Measurements from ENCODE around the gene ZNF750.

Gene ZNF750

DNA sequence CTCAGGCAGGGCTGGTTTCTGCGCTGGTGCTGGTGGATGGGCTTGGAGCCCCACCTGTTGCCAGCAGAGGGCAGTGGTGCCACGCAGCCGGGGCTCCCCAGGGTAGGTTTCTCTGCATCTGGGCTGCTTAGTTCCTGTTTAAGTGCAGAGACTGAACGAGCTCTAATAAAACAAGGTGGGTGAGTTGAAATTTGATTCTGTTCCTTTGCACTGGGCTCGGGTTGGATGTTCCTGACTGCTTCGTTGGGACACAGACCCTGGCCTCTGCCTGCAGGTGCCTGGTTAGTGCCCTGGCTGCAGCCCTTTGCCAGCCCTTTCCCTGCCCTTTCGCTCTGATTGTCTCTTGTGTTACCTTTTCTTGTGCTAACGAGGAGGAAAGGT, 57.9 kb downstream of the ZNF750 start:
- no peaks in the 10 kb centered on the region for H3K36me3 ChIP-seq (ENCODE audit: low read length)
- no peak overlapping the region for H2AFZ ChIP-seq (ENCODE audit: low read depth, low read length, severe bottlenecking)
- H3K4me2 ChIP-seq (ENCODE audit: low read depth, low read length, poor library complexity, severe bottlenecking): no peak overlapping the region

DNA sequence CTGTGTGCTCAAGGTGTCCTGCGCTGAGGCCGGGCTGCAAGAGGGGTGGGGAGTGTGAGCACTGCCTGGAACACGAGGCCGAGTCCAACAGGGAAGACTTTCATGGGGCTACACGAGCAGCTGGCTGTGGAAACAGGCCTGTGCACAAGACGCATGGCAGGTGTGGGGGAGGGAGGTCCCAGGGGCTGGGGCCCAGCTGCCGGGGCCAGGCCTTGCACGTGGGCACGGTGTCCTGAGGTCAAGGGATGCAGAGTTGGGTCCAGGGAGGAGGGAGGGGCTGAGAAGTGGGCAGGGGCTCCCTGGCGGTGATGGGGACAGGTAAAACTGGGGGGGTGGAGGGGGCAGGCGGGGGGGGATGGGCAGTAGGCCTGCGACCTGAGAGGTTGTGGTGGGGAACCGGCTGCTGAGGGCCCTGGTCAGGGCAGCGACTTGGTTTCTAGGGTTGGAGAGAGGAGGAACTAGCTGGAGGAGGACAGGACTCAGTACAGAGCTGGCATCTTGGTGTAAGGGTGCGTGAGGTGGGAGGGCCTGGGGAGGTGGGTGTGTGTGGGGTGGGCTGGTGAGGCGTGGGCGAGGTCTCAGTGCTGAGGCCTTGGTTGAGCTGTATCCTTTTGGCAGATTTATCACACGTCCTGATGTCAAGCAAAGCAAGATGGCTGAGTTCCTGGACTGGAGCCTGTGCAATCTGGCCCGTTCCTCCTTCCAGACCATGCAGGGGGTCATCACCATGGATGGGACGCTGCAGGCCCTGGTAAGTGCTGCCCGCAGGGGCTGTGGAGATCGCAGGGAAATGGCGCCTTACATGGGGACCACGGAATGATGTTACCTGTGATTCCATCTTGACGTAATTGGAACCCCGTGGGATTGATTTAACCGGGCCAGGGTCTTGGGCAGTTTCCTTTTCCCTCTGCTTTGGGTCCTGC, 58.6 kb downstream of the ZNF750 start:
- no peak overlapping the region for H3K9ac ChIP-seq (ENCODE audit: low read length)
- no peak overlapping the region for H3K4me3 ChIP-seq (ENCODE audit: insufficient read depth, low read length, poor library complexity, severe bottlenecking)
- H3K79me2 ChIP-seq (ENCODE audit: insufficient read depth, low read length): no peaks in the 10 kb centered on the region
- H3F3A ChIP-seq (ENCODE audit: insufficient read depth): no peaks in the 10 kb centered on the region
- no peaks in the 10 kb centered on the region for H3K9me3 ChIP-seq (ENCODE audit: insufficient read depth, low read length)
- H3K27ac ChIP-seq (ENCODE audit: low read depth, low read length): no peak overlapping the region
- H3K4me2 ChIP-seq (ENCODE audit: low read depth, low read length, poor library complexity, severe bottlenecking): no peak overlapping the region
- TF ChIP-seq, protein P1, sequence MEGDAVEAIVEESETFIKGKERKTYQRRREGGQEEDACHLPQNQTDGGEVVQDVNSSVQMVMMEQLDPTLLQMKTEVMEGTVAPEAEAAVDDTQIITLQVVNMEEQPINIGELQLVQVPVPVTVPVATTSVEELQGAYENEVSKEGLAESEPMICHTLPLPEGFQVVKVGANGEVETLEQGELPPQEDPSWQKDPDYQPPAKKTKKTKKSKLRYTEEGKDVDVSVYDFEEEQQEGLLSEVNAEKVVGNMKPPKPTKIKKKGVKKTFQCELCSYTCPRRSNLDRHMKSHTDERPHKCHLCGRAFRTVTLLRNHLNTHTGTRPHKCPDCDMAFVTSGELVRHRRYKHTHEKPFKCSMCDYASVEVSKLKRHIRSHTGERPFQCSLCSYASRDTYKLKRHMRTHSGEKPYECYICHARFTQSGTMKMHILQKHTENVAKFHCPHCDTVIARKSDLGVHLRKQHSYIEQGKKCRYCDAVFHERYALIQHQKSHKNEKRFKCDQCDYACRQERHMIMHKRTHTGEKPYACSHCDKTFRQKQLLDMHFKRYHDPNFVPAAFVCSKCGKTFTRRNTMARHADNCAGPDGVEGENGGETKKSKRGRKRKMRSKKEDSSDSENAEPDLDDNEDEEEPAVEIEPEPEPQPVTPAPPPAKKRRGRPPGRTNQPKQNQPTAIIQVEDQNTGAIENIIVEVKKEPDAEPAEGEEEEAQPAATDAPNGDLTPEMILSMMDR (IDR thresholded peaks at IDR 0.05; ENCODE audit: insufficient read depth, low read length, poor library complexity, severe bottlenecking): no peak
- TF ChIP-seq EZH2phosphoT487 (conservative IDR thresholded peaks at IDR 0.05; ENCODE audit: low read length): no peak
- H3K36me3 ChIP-seq (ENCODE audit: low read length): no peaks in the 10 kb centered on the region
- H4K20me1 ChIP-seq (ENCODE audit: low read depth, low read length): no peaks in the 10 kb centered on the region
- no peaks in the 10 kb centered on the region for H3K27me3 ChIP-seq (ENCODE audit: low read length)
- no peaks in the 10 kb centered on the region for H3K9me2 ChIP-seq (replicated peaks; ENCODE audit: insufficient read depth, low read length)
- H2AFZ ChIP-seq (ENCODE audit: low read depth, low read length, severe bottlenecking): no peak overlapping the region

More for the DNA sequence above, 57.9 kb downstream of the ZNF750 start:
- no peak for TF ChIP-seq EZH2phosphoT487 (conservative IDR thresholded peaks at IDR 0.05; ENCODE audit: low read length)
- TF ChIP-seq, protein P1 (IDR thresholded peaks at IDR 0.05; ENCODE audit: insufficient read depth, low read length, poor library complexity, severe bottlenecking): peak; percentile 96
- Histone ChIP-seq H3F3A (ENCODE audit: insufficient read depth) (no peaks in the 10 kb centered on the region), H3K27me3 (ENCODE audit: low read length) (no peaks in the 10 kb centered on the region), H3K27ac (ENCODE audit: low read depth, low read length) (no peak overlapping the region; the same call in 1 of the 2 replicates), H4K20me1 (ENCODE audit: low read depth, low read length) (no peaks in the 10 kb centered on the region), H3K79me2 (ENCODE audit: insufficient read depth, low read length) (no peaks in the 10 kb centered on the region), H3K9me3 (ENCODE audit: insufficient read depth, low read length) (no peaks in the 10 kb centered on the region), H3K9me2 (replicated peaks; ENCODE audit: insufficient read depth, low read length) (no peaks in the 10 kb centered on the region), H3K9ac (ENCODE audit: low read length) (no peak overlapping the region), H3K4me3 (ENCODE audit: insufficient read depth, low read length, poor library complexity, severe bottlenecking) (no peak overlapping the region)

DNA sequence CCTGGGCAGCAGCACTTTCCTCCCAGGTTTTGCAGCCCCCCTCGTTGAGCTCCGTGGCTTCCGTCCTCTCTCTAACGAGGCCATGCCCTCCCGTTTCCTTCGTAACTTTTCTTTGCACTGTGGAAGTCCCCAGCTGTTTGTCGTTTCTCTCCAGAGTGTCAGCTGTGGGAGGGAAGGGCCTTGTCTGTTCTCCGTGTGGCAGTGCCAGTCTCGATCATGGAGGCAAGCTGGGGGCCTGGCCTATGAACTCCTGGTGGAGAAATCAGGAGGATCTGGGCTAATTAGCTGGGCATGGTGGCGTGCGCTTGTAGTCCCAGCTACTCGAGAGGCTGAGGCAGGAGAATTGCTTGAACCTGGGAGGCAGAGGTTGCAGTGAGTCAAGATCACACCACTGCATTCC, 59.6 kb downstream of the ZNF750 start:
- Histone ChIP-seq H3K4me2 (ENCODE audit: low read depth, low read length, poor library complexity, severe bottlenecking) (no peak overlapping the region), H4K20me1 (ENCODE audit: low read depth, low read length) (no peaks in the 10 kb centered on the region), H3K27ac (ENCODE audit: low read depth, low read length) (no peak overlapping the region), H3K36me3 (ENCODE audit: low read length) (no peaks in the 10 kb centered on the region), H3K9me2 (replicated peaks; ENCODE audit: insufficient read depth, low read length) (no peaks in the 10 kb centered on the region), H3K79me2 (ENCODE audit: insufficient read depth, low read length) (no peaks in the 10 kb centered on the region), H3F3A (ENCODE audit: insufficient read depth) (no peaks in the 10 kb centered on the region), H3K27me3 (ENCODE audit: low read length) (no peaks in the 10 kb centered on the region), H2AFZ (ENCODE audit: low read depth, low read length, severe bottlenecking) (no peak overlapping the region), H3K9ac (ENCODE audit: low read length) (no peak overlapping the region), H3K4me3 (ENCODE audit: insufficient read depth, low read length, poor library complexity, severe bottlenecking) (no peak overlapping the region), H3K9me3 (ENCODE audit: insufficient read depth, low read length) (no peaks in the 10 kb centered on the region)
- TF ChIP-seq EZH2phosphoT487 (conservative IDR thresholded peaks at IDR 0.05; ENCODE audit: low read length): no peak
- TF ChIP-seq, protein P1 (IDR thresholded peaks at IDR 0.05; ENCODE audit: insufficient read depth, low read length, poor library complexity, severe bottlenecking): no peak

Data from SU-DHL-6 (cell line).